GM21717 (cell line): ENCODE data around the gene STX12.
"Not testable (repeated sequence)": the region's sequence is repeated elsewhere in the genome, so short reads cannot be mapped to it uniquely, and the experiment has no call there.

Experiments
- ATAC-seq: cut with Tn5 transposase; IDR thresholded peaks from one replicate; pipeline ENCODE4 v1.9.1; 2021; ENCODE audit warnings: mild to moderate bottlenecking, moderate library complexity; ENCODE audit not compliant: unreplicated experiment

Gene STX12

DNA sequence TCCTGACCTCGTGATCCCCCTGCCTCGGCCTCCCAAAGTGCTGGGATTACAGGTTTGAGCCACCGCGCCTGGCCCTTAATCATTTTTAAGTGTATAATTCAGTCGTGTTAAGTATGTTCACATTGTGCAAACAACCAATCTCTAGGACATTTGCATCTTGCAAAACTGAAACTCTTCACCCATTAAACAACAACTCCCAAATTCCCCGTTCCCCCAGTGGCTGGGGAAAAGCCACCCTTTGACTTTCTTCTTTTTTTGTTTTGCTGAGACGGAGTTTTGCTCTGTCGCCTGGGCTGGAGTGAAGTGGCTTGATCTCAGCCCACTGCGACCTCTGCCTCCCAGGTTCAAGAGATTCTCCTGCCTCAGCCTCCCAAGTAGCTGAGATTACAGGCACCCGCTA, 92.8 kb downstream of the STX12 start:
- ATAC-seq: no peak

DNA sequence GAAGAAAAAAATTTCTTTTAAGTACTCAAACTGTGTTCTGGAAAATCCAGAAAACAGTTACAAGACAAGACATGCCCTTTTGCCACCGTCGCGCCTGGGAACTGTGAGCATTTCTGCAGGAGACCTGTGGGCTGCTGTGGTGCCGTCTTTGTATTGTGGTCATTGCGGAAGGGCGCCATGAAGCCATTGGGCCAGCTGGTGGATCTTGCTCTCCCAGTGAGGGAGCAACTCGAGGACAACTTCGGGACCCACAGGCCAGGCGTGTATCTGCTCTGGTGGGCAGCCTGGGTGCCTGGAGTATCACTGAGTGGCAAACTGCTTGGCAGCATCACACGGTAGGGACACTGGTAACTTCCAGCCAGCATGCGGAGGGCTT, 95.5 kb downstream of the STX12 start:
- no peak for ATAC-seq

DNA sequence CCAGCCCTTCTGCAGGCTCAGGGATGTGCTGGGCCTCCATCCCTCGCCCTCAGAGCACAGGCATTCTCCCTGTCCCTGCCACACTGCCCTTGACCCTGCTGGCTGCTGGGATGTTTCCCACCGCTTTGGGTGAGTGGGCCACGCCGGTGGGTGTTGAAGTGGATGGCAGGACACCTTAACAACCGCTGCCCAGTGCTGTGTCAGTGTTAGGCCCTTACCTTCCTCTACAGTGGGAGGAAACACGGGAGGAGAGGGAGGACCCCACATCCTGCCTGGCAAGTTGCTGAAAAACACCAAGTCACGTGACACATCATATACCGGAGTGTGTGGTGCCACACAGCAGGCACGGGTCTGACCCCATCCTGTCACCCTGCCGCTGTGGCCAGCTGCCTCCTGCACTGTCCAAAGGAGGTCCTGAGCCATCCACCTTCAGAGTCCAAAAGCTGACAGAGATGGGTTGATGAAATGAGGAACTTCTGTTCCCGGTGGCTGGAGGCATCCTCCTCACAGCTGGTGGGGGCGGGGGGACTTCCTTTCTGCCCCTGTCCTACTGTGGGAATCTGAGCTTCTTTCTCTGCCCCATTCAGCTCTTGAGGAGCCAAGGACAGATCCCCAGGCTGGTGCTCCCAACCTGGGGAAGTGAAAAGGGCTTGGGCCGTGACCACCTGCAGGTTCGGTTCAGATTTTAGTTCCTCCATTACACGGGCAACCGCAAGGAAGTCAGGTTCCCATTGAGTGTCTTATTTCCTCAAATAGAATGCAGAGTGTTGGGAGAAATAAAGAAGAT, 96.1 kb downstream of the STX12 start:
- ATAC-seq: no peak

DNA sequence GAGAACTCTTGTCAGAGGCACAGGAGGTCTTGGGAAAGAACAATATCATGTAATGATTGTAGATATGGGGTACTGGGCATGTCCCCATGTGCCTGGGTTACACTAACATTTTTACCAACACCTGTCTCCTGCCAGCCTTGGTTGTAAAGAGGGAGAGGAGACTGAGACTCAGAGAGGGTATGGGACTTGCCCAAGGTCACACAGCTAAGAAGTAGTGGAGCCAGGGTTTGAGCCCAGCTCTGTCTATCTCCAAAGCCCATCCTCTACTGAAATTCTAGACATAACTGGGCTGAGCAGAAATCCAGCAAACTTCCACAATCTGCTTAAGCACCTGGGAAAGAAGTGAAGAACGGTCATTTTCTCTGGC, 96.7 kb downstream of the STX12 start:
- ATAC-seq: no peak

GRCh38 chr1:27871076-27871475, 98.1 kb downstream of the STX12 start:
- ATAC-seq: not testable (repeated sequence)

DNA sequence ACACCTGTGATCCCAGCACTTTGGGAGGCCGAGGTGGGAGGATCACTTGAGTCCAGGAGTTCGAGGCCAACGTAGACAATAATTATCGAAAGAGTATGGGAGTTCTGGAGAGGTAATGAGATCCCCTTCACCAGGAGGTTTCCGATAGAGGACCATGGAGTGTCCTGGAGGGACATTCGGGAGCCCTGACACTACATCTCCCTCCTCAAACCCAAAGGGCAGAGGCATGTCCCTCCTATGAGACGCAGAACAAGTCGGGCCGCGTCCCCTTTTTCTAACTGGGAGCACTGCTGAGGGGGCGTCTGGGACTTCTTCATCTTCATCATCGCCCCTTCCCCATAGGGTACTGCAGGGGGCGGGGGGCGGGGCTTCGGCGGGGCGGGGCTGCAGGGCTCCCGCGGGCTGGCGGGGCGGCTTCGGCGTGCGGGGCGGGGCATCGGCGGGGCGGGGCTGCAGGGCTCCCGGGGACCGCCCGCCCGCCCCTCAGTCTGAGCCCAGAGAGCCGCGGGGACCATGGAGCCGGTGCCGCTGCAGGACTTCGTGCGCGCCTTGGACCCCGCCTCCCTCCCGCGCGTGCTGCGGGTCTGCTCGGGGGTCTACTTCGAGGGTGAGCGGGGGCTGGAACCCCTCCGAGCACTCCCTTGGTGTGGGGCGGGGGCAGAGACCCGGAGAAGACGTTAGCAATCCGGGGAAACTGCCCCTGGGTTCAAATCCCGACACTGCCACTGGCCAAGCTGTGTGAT, 99.2 kb downstream of the STX12 start, which contains the start of gene THEMIS2:
THEMIS2 (plus strand) TSS at position 486 of the 743 bp plus-strand sequence; CDS start at position 514, 28 bp downstream.
- ATAC-seq: no peak

GRCh38 chr1:27872802-27873551, 100.0 kb downstream of the STX12 start:
- no peak for ATAC-seq

DNA sequence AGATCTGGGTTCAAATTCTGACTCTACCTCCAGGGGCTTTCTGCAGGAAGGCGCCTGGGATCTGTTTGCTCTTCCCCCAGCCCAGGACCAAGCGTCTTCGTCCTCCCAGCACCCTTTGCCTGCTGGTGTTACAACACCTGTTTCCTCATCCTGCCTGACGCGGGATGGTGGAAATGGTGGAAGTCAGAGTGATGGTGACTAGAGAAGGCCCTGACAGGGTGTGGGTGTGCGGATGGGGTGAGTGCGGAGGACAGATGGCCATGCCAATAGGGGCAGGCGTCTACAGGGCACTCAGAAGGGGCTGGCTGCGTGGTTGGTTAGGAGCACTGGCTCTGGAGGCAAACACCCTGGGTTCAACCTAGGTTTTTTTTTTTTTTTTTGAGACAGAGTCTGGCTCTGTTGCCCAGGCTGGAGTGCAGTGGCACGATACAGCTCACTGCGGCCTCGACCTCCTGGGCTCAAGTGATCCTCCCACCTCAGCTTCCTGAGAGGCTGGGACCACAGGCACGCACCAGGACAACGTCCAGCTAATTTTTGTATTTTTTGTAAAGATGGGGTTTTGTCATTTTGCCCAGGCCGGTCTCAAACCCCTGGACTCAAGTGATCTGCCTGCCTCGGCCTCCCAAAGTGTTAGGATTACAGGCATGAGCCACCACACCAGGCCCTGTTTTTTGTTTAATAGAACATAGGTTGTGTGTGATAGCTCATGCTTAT, 100.8 kb downstream of the STX12 start:
- no peak for ATAC-seq
